ENCODE results near the gene TMEM168. TPM values are rescaled to one million over a fixed set of nuclear protein-coding genes. Genes with fewer than 3 reads are reported as not detected.

TMEM168 gene
- total RNA-seq, 1 donor from 2014 or later, result 10.8 TPM

- no peak overlapping the region for H3K27ac Mint-ChIP-seq (ENCODE audit: unreplicated experiment)
- no peak overlapping the region for H3K4me3 ChIP-seq (ENCODE audit: insufficient read depth, low read depth, low read length)
- FAIRE-seq (no peak), DNase-seq (ENCODE audit: low read depth) (no peak)
- no peak for TF ChIP-seq EZH2 (IDR thresholded peaks at IDR 0.05; ENCODE audit: insufficient read depth, low read length)
- TF ChIP-seq, protein P1, sequence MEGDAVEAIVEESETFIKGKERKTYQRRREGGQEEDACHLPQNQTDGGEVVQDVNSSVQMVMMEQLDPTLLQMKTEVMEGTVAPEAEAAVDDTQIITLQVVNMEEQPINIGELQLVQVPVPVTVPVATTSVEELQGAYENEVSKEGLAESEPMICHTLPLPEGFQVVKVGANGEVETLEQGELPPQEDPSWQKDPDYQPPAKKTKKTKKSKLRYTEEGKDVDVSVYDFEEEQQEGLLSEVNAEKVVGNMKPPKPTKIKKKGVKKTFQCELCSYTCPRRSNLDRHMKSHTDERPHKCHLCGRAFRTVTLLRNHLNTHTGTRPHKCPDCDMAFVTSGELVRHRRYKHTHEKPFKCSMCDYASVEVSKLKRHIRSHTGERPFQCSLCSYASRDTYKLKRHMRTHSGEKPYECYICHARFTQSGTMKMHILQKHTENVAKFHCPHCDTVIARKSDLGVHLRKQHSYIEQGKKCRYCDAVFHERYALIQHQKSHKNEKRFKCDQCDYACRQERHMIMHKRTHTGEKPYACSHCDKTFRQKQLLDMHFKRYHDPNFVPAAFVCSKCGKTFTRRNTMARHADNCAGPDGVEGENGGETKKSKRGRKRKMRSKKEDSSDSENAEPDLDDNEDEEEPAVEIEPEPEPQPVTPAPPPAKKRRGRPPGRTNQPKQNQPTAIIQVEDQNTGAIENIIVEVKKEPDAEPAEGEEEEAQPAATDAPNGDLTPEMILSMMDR (IDR thresholded peaks at IDR 0.05; ENCODE audit: insufficient read depth, low read depth, low read length), result no peak
- H3K4me1 ChIP-seq (ENCODE audit: insufficient read depth, low read length), result peaks cover 2% of the 10 kb centered on the region
- no peaks in the 10 kb centered on the region for H3K27me3 ChIP-seq (ENCODE audit: insufficient read depth, low read length)
- H3K36me3 Mint-ChIP-seq (ENCODE audit: low read depth, unreplicated experiment), result no peaks in the 10 kb centered on the region
- no peaks in the 10 kb centered on the region for H3K36me3 ChIP-seq (ENCODE audit: insufficient read depth, low read length)
- no peaks in the 10 kb centered on the region for H4K20me1 ChIP-seq (ENCODE audit: insufficient read depth, low read length)
- H3K27ac ChIP-seq (ENCODE audit: low read depth, low read length), result no peak overlapping the region
- no peak overlapping the region for H3K9ac ChIP-seq (ENCODE audit: low read length)
- no peaks in the 10 kb centered on the region for H3K79me2 ChIP-seq (ENCODE audit: insufficient read depth, low read length)
- H3K4me1 Mint-ChIP-seq (ENCODE audit: low read depth, unreplicated experiment), result peaks cover 3% of the 10 kb centered on the region
- no peaks in the 10 kb centered on the region for H3K9me3 Mint-ChIP-seq (ENCODE audit: unreplicated experiment)
- H3K9me3 ChIP-seq (ENCODE audit: insufficient read depth, low read depth, low read length), result no peaks in the 10 kb centered on the region
- no peak overlapping the region for H3K4me2 ChIP-seq (ENCODE audit: low read length)
- no peaks in the 10 kb centered on the region for H3K27me3 Mint-ChIP-seq (ENCODE audit: low read depth, unreplicated experiment)
- no peak overlapping the region for H3K4me3 Mint-ChIP-seq (ENCODE audit: unreplicated experiment)
- no peak overlapping the region for H2AFZ ChIP-seq (ENCODE audit: low read depth, low read length)
Measured at GRCh38 chr7:112752576-112752975, 37.6 kb downstream of the TMEM168 start.

GRCh38 chr7:112749775-112750174 lies 40.4 kb downstream of the TMEM168 start:
- H3K27ac ChIP-seq (ENCODE audit: low read depth, low read length), result no peak overlapping the region
- H4K20me1 ChIP-seq (ENCODE audit: insufficient read depth, low read length), result no peaks in the 10 kb centered on the region
- no peaks in the 10 kb centered on the region for H3K9me3 Mint-ChIP-seq (ENCODE audit: unreplicated experiment)
- no peak for FAIRE-seq
- no peaks in the 10 kb centered on the region for H3K36me3 ChIP-seq (ENCODE audit: insufficient read depth, low read length)
- no peaks in the 10 kb centered on the region for H3K9me3 ChIP-seq (ENCODE audit: insufficient read depth, low read depth, low read length)
- H3K27me3 Mint-ChIP-seq (ENCODE audit: low read depth, unreplicated experiment), result no peaks in the 10 kb centered on the region
- H2AFZ ChIP-seq (ENCODE audit: low read depth, low read length), result no peak overlapping the region
- H3K4me3 ChIP-seq (ENCODE audit: insufficient read depth, low read depth, low read length), result no peak overlapping the region
- no peaks in the 10 kb centered on the region for H3K27me3 ChIP-seq (ENCODE audit: insufficient read depth, low read length)
- DNase-seq (ENCODE audit: low read depth), result no peak
- no peaks in the 10 kb centered on the region for H3K79me2 ChIP-seq (ENCODE audit: insufficient read depth, low read length)
- H3K36me3 Mint-ChIP-seq (ENCODE audit: low read depth, unreplicated experiment), result no peaks in the 10 kb centered on the region
- no peak overlapping the region for H3K4me3 Mint-ChIP-seq (ENCODE audit: unreplicated experiment)
- peaks cover 3% of the 10 kb centered on the region for H3K4me1 Mint-ChIP-seq (ENCODE audit: low read depth, unreplicated experiment)
- no peak overlapping the region for H3K9ac ChIP-seq (ENCODE audit: low read length)
- no peak overlapping the region for H3K27ac Mint-ChIP-seq (ENCODE audit: unreplicated experiment)
- no peak overlapping the region for H3K4me2 ChIP-seq (ENCODE audit: low read length)
- H3K4me1 ChIP-seq (ENCODE audit: insufficient read depth, low read length), result peaks cover 2% of the 10 kb centered on the region
- TF ChIP-seq, protein P1 (IDR thresholded peaks at IDR 0.05; ENCODE audit: insufficient read depth, low read depth, low read length), result no peak
- no peak for TF ChIP-seq EZH2 (IDR thresholded peaks at IDR 0.05; ENCODE audit: insufficient read depth, low read length)

- Histone ChIP-seq H4K20me1 (ENCODE audit: insufficient read depth, low read length) (no peaks in the 10 kb centered on the region), H3K4me3 (ENCODE audit: insufficient read depth, low read depth, low read length) (no peak overlapping the region), H2AFZ (ENCODE audit: low read depth, low read length) (no peak overlapping the region), H3K4me2 (ENCODE audit: low read length) (no peak overlapping the region), H3K9me3 (ENCODE audit: insufficient read depth, low read depth, low read length) (no peaks in the 10 kb centered on the region), H3K79me2 (ENCODE audit: insufficient read depth, low read length) (no peaks in the 10 kb centered on the region), H3K27me3 (ENCODE audit: insufficient read depth, low read length) (no peaks in the 10 kb centered on the region), H3K27ac (ENCODE audit: low read depth, low read length) (no peak overlapping the region), H3K4me1 (ENCODE audit: insufficient read depth, low read length) (peaks cover 2% of the 10 kb centered on the region), H3K9ac (ENCODE audit: low read length) (no peak overlapping the region), H3K36me3 (ENCODE audit: insufficient read depth, low read length) (no peaks in the 10 kb centered on the region)
- Mint-ChIP-seq H3K4me3 (ENCODE audit: unreplicated experiment) (no peak overlapping the region), H3K9me3 (ENCODE audit: unreplicated experiment) (no peaks in the 10 kb centered on the region), H3K36me3 (ENCODE audit: low read depth, unreplicated experiment) (no peaks in the 10 kb centered on the region), H3K27me3 (ENCODE audit: low read depth, unreplicated experiment) (no peaks in the 10 kb centered on the region), H3K4me1 (ENCODE audit: low read depth, unreplicated experiment) (peaks cover 3% of the 10 kb centered on the region), H3K27ac (ENCODE audit: unreplicated experiment) (no peak overlapping the region)
- no peak for FAIRE-seq
- no peak for DNase-seq (ENCODE audit: low read depth)
- TF ChIP-seq, protein P1 (IDR thresholded peaks at IDR 0.05; ENCODE audit: insufficient read depth, low read depth, low read length), result no peak
- no peak for TF ChIP-seq EZH2 (IDR thresholded peaks at IDR 0.05; ENCODE audit: insufficient read depth, low read length)
Measured at GRCh38 chr7:112748381-112748780, 41.8 kb downstream of the TMEM168 start.
